ENCODE measurements around the gene CETP. TPM values are rescaled to one million over a fixed set of nuclear protein-coding genes. Genes with fewer than 3 reads are reported as not detected.
A peak's percentile ranks its signal among the peaks of the same experiment; 100 is the strongest.

CETP gene, protein sequence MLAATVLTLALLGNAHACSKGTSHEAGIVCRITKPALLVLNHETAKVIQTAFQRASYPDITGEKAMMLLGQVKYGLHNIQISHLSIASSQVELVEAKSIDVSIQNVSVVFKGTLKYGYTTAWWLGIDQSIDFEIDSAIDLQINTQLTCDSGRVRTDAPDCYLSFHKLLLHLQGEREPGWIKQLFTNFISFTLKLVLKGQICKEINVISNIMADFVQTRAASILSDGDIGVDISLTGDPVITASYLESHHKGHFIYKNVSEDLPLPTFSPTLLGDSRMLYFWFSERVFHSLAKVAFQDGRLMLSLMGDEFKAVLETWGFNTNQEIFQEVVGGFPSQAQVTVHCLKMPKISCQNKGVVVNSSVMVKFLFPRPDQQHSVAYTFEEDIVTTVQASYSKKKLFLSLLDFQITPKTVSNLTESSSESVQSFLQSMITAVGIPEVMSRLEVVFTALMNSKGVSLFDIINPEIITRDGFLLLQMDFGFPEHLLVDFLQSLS
- total RNA-seq, result under 1 TPM in 1 of 2 donors, not detected in 1; 0.28 TPM
- long read RNA-seq, result 0 reads

DNA sequence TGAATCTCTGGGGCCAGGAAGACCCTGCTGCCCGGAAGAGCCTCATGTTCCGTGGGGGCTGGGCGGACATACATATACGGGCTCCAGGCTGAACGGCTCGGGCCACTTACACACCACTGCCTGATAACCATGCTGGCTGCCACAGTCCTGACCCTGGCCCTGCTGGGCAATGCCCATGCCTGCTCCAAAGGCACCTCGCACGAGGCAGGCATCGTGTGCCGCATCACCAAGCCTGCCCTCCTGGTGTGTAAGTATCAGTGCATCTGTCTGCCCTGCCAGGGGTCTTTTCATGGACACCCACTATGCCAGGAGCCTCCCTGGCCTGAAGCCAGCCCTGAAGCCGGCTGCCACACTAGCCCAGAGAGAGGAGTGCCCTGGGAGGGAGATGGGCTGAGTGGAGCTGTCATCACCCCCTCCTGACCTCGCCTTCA is at the start of gene CETP:
Gene CETP (plus strand): TSS at position 100 of the 431 bp plus-strand sequence. CDS start 30 bp downstream, at position 130.
- ATAC-seq (no peak), DNase-seq (no peak)
- intact Hi-C loops (cut with DNase I, micrococcal nuclease), result no loop called here

DNA sequence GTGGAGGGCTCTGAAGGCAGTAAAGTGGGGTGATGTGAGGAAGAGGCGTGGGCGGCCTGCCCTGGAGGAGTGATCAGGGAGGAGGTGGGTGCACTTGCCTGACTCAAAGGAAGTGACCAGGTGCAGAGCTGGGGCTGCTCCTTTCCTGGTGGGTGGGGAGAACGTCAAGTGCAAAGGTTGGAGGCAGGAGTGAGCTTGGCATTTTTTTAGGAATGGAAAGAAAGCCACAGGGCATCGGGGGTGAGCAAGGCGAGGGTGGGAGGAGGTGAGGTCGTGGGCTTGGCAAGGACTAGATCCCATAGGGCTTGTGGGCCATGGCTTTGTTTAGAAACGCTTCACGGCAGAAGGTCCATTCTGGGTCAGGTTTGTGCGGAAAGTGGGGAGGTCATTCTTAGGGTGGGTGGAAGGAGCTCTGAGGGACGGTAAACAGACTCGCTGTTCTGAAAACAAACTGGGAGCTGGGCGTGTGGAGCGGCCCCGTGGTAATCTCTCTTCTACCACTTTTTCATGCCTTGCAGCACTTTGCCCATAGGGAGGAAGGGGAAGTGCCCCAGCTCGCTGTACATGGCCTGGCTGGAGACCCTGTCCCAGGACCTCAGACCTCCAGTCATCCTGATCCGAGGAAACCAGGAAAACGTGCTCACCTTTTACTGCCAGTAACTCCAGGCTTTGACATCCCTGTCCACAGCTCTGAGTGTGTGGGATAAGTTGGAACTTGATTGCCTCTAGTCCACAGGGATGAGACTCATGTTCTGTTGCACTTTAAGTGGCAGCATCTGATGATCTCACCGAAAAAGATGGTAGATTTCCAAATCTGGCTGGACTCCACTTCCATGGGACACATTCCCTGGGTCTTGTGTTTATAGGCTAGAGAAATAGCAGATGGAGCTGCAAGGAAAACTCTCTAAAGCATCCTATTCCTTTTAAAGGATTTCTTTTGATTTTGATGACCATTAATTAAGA is 48.7 kb upstream of the CETP start:
- ATAC-seq (peak; percentile 82), DNase-seq (peak; percentile 44 to 47)
- intact Hi-C loops (cut with DNase I, micrococcal nuclease), result no loop called here

DNA sequence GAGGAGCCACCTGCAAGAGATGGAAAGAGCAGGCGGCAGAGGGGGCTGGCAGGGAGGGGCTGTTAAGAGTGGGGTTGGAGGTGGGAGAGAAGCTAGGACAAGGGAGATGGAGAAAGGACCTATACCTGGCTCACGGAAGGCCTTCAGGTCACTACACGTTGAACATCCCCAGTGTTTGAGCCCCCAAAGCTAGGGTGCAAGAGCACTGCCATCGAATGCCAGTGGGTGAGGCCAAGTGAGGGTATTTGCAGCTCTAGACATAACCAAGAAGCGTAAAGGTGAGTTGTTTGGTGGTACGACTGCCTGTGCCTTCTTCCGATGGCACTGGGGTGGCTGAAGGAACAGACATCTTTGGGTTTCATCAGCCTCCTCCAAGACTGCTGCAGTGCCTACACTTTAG is 46.9 kb upstream of the CETP start:
- intact Hi-C loops (cut with DNase I, micrococcal nuclease), result no loop called here
- ATAC-seq (no peak), DNase-seq (no peak)

DNA sequence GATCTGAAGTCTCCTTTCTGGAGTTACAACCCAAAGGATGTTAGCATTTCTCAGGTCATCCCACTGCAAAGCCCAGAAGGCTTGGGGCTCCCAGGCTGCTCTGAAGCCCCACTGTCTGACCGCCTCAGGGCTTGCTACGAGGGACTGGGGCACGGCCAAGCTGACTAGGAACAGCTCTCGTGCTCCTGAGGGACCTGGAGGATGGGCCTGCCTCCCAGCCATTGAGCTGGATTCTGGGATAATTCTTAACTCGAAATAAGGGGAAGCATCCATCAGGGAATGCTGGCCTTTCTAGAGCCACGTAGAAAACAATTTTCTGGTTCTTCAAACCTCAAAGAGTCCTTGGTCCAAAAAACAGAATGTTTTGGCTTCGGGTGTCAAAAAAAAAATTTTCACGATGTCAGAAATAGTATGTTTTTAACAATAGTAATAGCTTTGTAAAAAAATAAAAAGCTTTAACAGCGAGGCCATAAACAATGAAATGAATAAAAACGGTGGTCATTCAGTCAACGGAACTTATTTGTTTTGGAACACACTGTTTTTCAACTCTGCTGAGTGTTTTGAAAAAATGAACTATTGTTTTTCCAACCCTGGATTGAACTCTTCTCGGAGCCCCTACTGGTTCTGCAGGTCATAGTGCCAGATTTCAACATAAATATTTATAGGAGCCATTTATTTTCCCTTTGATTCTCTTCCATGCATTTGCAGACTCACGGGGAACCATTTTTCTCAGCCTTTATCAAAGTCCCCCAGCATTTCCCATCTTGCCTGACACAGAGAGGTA is 46.2 kb upstream of the CETP start:
- ATAC-seq, result no peak
- DNase-seq, result no peak

DNA sequence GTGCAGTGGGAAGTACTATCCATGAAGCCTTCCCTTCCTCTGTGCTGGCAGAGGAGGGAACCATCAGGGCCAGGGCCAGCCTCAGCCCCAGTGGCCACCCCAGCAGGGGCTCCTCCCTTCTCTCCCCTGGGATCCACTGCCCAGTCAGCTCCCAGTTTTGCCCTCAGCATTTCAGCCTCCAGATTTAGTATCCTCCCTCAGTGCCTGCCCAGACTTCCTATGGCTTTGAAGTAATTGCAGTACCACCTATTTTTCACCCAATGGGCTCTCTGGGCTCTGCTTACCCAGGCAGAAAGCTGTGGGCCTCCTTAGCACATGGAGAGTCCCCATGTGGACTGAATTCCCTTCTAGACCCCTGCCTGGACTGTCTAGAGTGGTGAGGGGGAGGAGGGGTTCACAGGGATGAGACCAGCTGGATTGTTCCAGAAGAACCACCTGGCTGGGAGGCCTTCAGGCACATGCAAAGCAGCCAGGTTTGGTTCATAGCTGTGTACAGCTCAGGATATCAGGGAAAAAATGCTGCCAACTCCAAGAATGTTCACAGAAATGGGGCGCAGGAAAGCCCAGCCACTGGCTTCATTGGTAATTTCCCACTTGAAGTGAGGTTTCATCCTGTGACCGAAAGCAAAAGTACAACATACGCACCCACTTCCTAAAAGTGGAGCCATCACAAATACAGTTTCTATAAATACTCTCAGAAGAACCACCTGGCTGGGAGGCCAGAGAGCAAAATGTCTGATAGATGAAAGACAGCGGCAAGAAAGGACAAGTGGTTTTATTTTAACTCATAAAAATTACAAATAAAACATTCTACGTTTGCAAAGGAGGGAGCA is 45.0 kb upstream of the CETP start:
- intact Hi-C loops (cut with DNase I, micrococcal nuclease), result no loop called here
- DNase-seq (no peak), ATAC-seq (no peak)

More for the DNA sequence above, 46.2 kb upstream of the CETP start:
- intact Hi-C loops (cut with DNase I, micrococcal nuclease), result no loop called here

DNA sequence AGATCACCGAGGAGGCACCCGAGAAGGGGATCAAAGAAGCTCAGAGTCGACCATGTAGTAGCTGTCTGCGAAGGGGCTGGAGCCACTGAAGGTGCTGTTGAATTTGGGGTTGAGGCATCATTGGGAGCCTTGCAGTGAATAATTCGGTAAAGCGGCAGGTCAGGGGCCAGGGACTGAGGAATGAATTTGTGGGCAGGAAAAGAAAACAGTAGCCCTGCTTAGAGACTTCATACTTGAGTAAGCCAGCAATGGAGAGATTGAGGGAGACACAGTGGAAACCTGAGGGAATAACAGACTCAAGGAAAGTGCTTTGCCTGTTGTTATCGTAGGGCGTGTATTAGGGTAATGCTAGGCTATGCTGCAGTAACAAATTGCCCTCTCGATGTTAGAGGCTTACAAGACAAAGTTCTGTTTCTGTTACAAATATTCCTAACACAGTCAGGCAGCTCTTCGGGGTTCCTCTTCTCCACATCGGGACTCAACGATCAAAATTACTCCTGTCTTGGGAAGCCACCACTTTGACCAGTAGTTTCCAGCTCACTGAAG is 43.2 kb upstream of the CETP start:
- ATAC-seq (no peak), DNase-seq (no peak)
- intact Hi-C loops (cut with DNase I, micrococcal nuclease), result no loop called here

DNA sequence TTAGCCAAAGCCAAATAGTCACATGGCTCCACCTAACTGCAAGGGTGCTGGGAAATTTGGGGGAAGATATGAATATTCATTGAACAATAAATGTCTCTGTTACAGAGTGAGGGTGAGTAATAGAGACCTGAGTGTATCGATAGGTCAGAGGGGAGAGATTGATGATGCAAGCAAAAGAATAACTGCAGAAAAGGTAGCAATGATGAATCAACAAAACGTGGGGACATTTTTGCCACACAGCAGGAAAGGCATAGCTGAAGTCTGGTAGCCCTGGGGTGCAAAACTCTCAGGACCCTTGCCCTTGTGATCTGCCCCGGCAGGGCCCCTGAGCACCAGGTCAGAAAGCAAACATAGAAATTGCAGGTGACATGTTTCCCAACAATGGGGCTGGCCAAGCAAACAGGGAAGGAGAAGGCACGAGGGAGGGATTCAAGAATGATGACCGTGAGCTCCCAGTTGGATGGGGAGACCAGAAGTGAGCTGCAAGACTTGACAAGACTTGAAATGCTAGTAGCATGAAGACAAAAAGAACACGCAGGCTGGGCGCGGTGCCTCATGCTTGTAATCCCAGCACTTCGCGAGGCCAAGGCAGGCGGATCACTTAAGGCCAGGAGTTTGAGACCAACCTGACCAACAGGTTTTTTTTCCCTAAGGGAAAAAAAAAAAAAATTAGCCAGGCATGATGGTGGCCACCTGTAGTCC is 42.5 kb upstream of the CETP start:
- DNase-seq (no peak), ATAC-seq (no peak)
- intact Hi-C loops (cut with DNase I, micrococcal nuclease), result no loop called here

DNA sequence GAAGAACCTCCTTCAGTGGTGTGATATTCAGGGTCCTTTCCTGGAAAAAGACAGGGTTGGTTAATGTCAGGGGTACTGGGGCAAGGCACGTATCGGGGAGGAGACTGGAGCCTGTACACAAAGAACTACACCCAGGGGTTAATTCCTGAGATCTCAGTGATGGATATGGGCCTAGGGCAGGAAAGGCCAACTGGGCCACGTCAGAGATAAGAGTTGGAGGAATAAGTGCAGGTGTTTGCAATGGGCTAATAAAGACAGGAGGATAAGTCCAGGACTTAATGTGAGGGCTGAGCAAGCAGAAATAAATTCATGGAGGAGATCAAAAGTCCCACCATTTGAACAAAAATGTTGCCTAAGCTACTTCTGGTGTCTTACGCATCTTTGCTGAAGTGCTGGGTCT is 40.2 kb upstream of the CETP start:
- intact Hi-C loops (cut with DNase I, micrococcal nuclease), result no loop called here
- ATAC-seq (no peak), DNase-seq (no peak)

DNA sequence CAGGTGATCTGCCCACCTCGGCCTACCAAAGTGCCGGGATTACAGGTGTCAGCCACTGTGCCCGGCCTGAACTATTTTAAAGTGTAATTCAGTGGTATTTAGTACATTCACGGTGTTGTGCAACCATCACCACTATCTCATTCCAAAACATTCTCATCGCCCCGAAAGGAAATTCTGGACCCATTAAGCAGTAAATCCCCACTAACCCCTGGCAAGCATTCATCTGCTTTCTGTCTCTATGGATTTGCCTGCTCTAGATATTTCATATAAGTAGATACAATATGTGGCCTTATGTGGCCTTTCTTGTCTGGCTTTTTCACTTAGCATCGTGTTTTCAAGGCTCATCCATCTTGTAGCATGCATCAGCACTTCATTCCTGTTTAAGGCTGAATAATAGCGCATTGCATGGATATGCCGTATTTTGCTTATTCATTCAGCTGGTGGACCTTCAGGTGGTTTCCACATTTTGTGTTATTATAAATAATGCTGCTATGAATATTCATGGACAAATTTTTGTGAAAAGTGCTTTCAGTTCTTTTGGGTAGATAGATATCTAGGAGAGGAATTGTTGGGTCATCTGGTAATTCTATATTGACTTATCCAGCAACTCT is 38.2 kb upstream of the CETP start:
- ATAC-seq (no peak), DNase-seq (no peak)
- intact Hi-C loops (cut with DNase I, micrococcal nuclease), result no loop called here

DNA sequence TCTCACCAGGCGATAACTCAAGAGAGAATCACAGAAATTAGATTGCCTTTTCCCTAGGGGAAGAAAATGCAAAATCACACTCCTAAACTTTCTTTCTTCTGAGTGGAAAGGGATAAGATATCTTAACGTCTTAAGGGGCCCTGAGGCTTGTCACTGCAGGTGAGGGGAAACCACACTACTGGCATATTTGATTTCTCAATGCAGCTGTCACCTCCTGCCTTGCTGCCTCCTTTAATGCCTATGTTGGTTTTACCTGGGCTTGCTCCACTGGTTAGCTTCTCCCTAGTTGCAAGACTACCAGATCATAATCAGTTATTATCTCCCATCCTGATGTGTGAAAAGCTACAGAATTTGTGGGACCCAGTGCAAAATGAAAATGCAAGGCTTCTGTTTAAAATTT is 34.3 kb upstream of the CETP start:
- intact Hi-C loops (cut with DNase I, micrococcal nuclease), result no loop called here
- ATAC-seq (no peak), DNase-seq (no peak)

DNA sequence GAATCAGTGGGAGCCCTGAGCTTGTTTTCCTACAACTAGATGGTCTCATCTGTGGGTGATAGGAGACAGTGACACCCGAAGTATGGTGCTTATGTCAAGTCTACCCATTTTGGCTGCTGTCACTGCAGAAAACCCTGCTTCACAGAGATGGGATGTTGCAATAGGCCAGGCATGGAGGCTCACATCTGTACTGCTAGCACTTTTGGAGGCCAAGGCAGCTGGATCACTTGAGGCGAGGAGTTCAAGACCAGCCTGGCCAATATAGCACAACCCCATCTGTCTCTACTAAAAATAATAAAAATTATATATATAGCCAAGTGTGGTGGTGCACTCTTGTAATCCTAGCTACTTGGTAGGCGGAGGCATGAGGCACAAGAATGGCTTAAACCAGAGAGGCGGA is 32.1 kb upstream of the CETP start:
- DNase-seq (no peak), ATAC-seq (no peak)
- intact Hi-C loops (cut with DNase I, micrococcal nuclease), result no loop called here

DNA sequence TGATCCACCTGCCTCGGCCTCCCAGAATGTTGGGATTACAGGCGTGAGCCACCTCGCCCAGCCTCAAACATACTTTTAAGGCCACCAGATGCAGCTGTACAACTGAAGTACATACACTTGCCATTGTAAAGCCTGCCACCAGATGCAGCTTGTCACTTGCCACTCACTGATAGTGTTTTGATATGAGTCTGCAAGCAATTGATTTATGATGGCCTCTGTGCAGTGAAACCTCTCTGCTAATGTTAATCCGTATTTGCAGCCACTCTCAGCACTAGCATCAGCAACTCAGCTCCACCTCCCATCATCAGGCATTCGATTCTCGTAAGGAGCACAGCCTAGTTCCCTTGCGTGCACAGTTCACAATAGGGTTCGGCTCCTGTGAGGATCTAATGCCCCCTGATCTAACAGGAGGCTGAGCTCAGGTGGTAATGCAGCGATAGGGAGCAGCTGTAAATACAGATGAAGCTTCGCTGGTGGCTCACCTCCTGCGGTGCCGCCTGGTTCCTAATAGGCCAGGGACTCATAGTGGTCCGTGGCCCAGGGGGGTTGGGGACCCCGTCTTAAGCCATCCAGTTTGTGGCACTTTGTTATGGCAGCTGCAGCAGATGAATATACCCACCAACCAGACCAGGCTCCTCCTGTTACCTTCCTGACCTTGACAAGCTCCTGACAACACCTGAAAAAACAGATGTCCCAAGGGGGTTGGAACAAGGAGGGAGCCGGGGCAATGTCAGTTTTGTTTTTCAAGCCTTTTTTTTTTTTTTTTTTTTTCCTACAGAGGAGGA is 31.1 kb upstream of the CETP start:
- intact Hi-C loops (cut with DNase I, micrococcal nuclease), result no loop called here
- ATAC-seq (peak; percentile 1), DNase-seq (peak; percentile 44 to 45)

DNA sequence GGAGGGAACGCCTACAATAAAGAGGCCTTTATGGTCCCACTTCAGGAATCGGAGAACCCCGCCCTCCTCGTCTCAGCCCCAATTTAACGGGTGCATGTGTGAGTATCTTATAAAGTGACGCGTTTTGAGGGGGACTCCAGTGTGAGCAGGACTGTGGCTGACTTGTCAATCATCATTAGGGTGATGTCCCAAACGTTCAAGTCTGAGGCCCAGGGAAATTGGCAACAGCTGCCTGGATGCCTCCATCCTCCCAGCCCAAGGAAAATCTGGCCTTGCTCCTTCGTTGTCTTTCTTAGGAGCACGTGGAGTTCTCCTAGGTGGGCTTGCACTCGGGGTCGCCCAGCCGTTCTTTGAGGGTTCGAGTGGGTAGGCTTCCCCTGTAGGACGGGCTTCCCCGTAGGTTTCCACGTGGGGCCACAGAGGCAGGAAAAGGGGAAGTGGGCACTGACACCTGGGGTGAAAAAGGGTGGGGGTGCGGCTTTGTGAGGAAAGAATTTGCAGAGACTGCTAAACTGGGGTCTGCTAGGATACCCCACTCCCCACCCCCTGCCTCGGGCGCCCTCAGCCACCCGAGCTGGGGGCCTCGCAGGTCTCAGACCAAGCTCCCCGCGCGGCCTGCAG is 30.4 kb upstream of the CETP start:
- intact Hi-C loops (cut with DNase I, micrococcal nuclease), result no loop called here
- DNase-seq (peak; percentile 80 to 85), ATAC-seq (peak; percentile 64)

DNA sequence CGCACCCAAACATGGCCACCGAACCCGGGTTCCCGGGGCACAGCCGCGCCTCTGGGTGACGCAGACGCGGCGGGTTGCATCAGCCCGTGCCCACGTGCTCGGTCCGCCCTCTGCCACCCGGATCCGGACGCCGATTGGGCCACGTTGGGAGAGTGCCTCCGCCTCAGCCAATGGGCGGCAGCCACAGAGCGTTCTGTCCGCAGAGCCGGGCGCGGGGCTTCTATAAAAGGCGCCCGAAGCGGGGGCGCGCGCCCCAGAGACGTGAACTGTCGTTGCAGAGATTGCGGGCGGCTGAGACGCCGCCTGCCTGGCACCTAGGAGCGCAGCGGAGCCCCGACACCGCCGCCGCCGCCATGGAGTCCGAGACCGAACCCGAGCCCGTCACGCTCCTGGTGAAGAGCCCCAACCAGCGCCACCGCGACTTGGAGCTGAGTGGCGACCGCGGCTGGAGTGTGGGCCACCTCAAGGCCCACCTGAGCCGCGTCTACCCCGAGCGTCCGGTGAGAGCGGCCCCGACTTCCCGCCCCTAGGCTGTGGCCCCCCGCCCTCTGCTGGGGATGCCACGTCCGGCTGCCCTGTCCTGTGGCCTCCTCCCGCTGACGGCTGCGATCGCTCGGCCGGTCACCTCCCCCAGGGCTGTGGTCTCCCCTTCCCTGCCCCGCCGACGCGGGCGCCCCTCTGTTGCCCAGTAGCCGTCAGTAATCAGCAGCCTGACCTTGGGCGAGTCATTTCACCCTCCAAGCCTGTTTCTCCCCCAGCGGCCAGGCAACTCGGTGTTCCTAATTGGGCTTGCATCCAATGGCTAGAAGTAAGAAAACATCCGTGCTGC is 29.6 kb upstream of the CETP start, which contains the start of gene HERPUD1:
Gene HERPUD1 (plus strand): TSS at position 251 of the 829 bp plus-strand sequence. CDS start 103 bp downstream, at position 354.
- ATAC-seq (peak; percentile 86), DNase-seq (peak; percentile 98 to 99)
- intact Hi-C loops (cut with DNase I, micrococcal nuclease), result no loop called here
